HepG2 (cell line): ENCODE data around the gene H3-3A. TPM values are rescaled to one million over a fixed set of nuclear protein-coding genes. Genes with fewer than 3 reads are reported as not detected.

ENCODE experiments used
- ATF1 ChIP-seq: IDR thresholded peaks from 2 replicates; pipeline ENCODE4 v1.6.1; 2016; ENCODE audit warnings: mild to moderate bottlenecking, control low read depth
- HMG20A ChIP-seq: IDR thresholded peaks from 2 replicates; pipeline ENCODE4 v1.6.1; 2016; ENCODE audit warnings: borderline replicate concordance
- JDP2 ChIP-seq: sonication (generic); formaldehyde crosslinking; IDR thresholded peaks from 2 replicates; pipeline ENCODE4 v1.8.1; 2022; ENCODE audit warnings: missing genetic modification reagents, borderline replicate concordance
- JUNB ChIP-seq: sonication (generic); formaldehyde crosslinking; IDR thresholded peaks from 2 replicates; pipeline ENCODE4 v1.8.0; 2022; ENCODE audit warnings: missing genetic modification reagents, mild to moderate bottlenecking, borderline replicate concordance
- NR3C1 ChIP-seq: sonication (generic); formaldehyde crosslinking; IDR thresholded peaks from 2 replicates; pipeline ENCODE4 v1.4.0; 2020; ENCODE audit warnings: missing genetic modification reagents
- STAG1 ChIP-seq: sonication (generic); formaldehyde crosslinking; IDR thresholded peaks from 2 replicates; pipeline ENCODE4 v1.4.0; 2020; ENCODE audit warnings: missing genetic modification reagents
- ZBTB42 ChIP-seq: sonication (generic); formaldehyde crosslinking; IDR thresholded peaks from 2 replicates; pipeline ENCODE4 v1.5.0; 2020; ENCODE audit warnings: mild to moderate bottlenecking, missing genetic modification reagents
- ZKSCAN5 ChIP-seq: sonication (generic); formaldehyde crosslinking; IDR thresholded peaks from 2 replicates; pipeline ENCODE4 v1.5.1; 2020; ENCODE audit warnings: mild to moderate bottlenecking, missing genetic modification reagents
- ZNF296 ChIP-seq: sonication (generic); formaldehyde crosslinking; conservative IDR thresholded peaks from 2 replicates; pipeline ENCODE4 v1.5.0; 2020; ENCODE audit warnings: mild to moderate bottlenecking, missing genetic modification reagents
- ZNF3 ChIP-seq: IDR thresholded peaks from 2 replicates; pipeline ENCODE4 v1.7.0; 2017; ENCODE audit warnings: inconsistent platforms
- ZNF644 ChIP-seq: IDR thresholded peaks from 2 replicates; pipeline ENCODE4 v1.6.1; 2016; ENCODE audit warnings: low read depth
- polyA plus RNA-seq, 8 experiments: library from polyadenylated mRNA; depleted of rRNA in 3 of 8; stranded (reverse) in 7 of 8; unstranded in 1 of 8; fragments of >200 nt; fragmentation: Illumina TruSeq in 4 of 8; extraction: Trizol in 4 of 8; gene quantifications; 2 replicates each; pipeline versions ENCODE4 v1.2.1 to v1.2.3, GENCODE V29; 2011 to 2016; ENCODE audit warnings: low read depth in 4 of 8, missing spikeins in 1 of 8, mixed read lengths in 1 of 8; ENCODE audit not compliant: insufficient read depth in 1 of 8
- total RNA-seq, 5 experiments: library from RNA; depleted of rRNA; stranded (reverse); fragments of >200 nt; fragmentation: Illumina TruSeq; extraction: Trizol; gene quantifications; 2 replicates each; pipeline ENCODE4 v1.2.3, GENCODE V29; 2016; ENCODE audit warnings: low read depth in 1 of 5
- TF ChIP-seq, protein P1 (sequence below): sonication (generic); formaldehyde crosslinking; IDR thresholded peaks from 2 replicates; pipeline ENCODE4 v1.4.0; 2020; ENCODE audit warnings: mild to moderate bottlenecking, missing genetic modification reagents
- TF ChIP-seq, protein P2 (sequence below), 2 experiments: fragments of 450-650 bp in 1 of 2; sonication (generic) in 1 of 2; formaldehyde crosslinking in 1 of 2; IDR thresholded peaks; 2 replicates each; pipeline versions ENCODE4 v1.6.1 to v1.8.0; 2016 to 2022; ENCODE audit warnings: antibody characterized with exemption in 1 of 2, mild to moderate bottlenecking in 1 of 2, missing genetic modification reagents in 1 of 2
- TF ChIP-seq, protein P3 (sequence below): sonication (generic); formaldehyde crosslinking; IDR thresholded peaks from 2 replicates; pipeline ENCODE4 v1.4.0; 2020; ENCODE audit warnings: missing genetic modification reagents, borderline replicate concordance

H3-3A gene
- total and polyA plus RNA-seq, 2 of the 13 experiments (the other 11 are each of a cell fraction or from before 2014, with no cell fraction given) = 221 to 320 TPM

DNA sequence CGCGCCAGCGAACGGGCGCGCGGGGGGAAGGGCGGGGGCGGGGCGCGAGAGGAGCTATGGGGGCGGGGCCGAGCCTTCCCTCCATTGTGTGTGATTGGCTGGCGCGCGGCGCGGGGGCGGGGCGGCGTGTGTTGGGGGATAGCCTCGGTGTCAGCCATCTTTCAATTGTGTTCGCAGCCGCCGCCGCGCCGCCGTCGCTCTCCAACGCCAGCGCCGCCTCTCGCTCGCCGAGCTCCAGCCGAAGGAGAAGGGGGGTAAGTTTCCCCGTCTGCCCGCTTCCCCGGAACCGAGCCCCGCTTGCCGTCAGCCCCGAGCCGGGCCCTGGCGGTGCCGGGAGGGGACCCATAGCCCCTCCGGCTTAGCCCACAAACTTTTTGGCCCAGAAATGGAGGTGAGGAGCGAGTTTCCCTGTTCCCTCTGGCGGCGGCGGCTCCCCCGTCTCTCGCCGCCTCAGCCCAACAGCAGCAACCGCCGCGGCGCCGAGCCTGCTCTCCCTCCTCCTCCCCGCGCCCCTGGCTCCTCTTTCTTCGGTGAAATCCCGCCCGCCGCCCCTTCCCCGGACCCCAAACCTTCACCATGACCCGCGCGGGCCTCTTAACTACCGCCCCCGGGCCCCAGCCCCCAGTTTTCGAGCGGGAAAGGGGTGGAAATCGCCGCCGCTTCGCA, at the start of gene H3-3A (continued):
- TF ChIP-seq, protein P1, sequence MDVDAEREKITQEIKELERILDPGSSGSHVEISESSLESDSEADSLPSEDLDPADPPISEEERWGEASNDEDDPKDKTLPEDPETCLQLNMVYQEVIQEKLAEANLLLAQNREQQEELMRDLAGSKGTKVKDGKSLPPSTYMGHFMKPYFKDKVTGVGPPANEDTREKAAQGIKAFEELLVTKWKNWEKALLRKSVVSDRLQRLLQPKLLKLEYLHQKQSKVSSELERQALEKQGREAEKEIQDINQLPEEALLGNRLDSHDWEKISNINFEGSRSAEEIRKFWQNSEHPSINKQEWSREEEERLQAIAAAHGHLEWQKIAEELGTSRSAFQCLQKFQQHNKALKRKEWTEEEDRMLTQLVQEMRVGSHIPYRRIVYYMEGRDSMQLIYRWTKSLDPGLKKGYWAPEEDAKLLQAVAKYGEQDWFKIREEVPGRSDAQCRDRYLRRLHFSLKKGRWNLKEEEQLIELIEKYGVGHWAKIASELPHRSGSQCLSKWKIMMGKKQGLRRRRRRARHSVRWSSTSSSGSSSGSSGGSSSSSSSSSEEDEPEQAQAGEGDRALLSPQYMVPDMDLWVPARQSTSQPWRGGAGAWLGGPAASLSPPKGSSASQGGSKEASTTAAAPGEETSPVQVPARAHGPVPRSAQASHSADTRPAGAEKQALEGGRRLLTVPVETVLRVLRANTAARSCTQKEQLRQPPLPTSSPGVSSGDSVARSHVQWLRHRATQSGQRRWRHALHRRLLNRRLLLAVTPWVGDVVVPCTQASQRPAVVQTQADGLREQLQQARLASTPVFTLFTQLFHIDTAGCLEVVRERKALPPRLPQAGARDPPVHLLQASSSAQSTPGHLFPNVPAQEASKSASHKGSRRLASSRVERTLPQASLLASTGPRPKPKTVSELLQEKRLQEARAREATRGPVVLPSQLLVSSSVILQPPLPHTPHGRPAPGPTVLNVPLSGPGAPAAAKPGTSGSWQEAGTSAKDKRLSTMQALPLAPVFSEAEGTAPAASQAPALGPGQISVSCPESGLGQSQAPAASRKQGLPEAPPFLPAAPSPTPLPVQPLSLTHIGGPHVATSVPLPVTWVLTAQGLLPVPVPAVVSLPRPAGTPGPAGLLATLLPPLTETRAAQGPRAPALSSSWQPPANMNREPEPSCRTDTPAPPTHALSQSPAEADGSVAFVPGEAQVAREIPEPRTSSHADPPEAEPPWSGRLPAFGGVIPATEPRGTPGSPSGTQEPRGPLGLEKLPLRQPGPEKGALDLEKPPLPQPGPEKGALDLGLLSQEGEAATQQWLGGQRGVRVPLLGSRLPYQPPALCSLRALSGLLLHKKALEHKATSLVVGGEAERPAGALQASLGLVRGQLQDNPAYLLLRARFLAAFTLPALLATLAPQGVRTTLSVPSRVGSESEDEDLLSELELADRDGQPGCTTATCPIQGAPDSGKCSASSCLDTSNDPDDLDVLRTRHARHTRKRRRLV (CRISPR knock-in tag) = no peak
- no peak for TF ChIP-seq HMG20A (CRISPR knock-in tag)
- TF ChIP-seq ZNF296 (CRISPR knock-in tag) = no peak
- no peak for TF ChIP-seq JUNB (CRISPR knock-in tag)
- TF ChIP-seq, protein P2, sequence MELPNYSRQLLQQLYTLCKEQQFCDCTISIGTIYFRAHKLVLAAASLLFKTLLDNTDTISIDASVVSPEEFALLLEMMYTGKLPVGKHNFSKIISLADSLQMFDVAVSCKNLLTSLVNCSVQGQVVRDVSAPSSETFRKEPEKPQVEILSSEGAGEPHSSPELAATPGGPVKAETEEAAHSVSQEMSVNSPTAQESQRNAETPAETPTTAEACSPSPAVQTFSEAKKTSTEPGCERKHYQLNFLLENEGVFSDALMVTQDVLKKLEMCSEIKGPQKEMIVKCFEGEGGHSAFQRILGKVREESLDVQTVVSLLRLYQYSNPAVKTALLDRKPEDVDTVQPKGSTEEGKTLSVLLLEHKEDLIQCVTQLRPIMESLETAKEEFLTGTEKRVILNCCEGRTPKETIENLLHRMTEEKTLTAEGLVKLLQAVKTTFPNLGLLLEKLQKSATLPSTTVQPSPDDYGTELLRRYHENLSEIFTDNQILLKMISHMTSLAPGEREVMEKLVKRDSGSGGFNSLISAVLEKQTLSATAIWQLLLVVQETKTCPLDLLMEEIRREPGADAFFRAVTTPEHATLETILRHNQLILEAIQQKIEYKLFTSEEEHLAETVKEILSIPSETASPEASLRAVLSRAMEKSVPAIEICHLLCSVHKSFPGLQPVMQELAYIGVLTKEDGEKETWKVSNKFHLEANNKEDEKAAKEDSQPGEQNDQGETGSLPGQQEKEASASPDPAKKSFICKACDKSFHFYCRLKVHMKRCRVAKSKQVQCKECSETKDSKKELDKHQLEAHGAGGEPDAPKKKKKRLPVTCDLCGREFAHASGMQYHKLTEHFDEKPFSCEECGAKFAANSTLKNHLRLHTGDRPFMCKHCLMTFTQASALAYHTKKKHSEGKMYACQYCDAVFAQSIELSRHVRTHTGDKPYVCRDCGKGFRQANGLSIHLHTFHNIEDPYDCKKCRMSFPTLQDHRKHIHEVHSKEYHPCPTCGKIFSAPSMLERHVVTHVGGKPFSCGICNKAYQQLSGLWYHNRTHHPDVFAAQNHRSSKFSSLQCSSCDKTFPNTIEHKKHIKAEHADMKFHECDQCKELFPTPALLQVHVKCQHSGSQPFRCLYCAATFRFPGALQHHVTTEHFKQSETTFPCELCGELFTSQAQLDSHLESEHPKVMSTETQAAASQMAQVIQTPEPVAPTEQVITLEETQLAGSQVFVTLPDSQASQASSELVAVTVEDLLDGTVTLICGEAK (IDR thresholded peaks at IDR 0.05) = no peak
- TF ChIP-seq, protein P2 (CRISPR knock-in tag; IDR thresholded peaks at IDR 0.05) = peak; percentile 54; the same call in 1 of the 2 replicates
- no peak for TF ChIP-seq ATF1 (CRISPR knock-in tag)
- TF ChIP-seq ZBTB42 (CRISPR knock-in tag) = no peak
- TF ChIP-seq ZNF3 (CRISPR knock-in tag) = no peak
- no peak; the same call in 1 of the 2 replicates for TF ChIP-seq JDP2 (CRISPR knock-in tag)
- TF ChIP-seq NR3C1 (CRISPR knock-in tag) = no peak
- TF ChIP-seq, protein P3, sequence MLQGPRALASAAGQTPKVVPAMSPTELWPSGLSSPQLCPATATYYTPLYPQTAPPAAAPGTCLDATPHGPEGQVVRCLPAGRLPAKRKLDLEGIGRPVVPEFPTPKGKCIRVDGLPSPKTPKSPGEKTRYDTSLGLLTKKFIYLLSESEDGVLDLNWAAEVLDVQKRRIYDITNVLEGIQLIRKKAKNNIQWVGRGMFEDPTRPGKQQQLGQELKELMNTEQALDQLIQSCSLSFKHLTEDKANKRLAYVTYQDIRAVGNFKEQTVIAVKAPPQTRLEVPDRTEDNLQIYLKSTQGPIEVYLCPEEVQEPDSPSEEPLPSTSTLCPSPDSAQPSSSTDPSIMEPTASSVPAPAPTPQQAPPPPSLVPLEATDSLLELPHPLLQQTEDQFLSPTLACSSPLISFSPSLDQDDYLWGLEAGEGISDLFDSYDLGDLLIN (CRISPR knock-in tag) = no peak
- no peak for TF ChIP-seq ZNF644 (CRISPR knock-in tag)
- TF ChIP-seq STAG1 (CRISPR knock-in tag) = no peak
- TF ChIP-seq ZKSCAN5 (CRISPR knock-in tag) = no peak
